Stimulated activated CD4-positive, alpha-beta T cell treated with anti-CD3 and anti-CD28 coated beads, Interleukin-2, amount 100 ng/mL, for 24 hours (primary cell): ENCODE data around the gene RHOD.

ENCODE experiments used
- DNase-seq, 2 donors: peaks; one replicate each; pipeline ENCODE4 v3.0.0-alpha.2; 2020

The RHOD gene

GRCh38 chr11:67056267-67057204, at the start of gene RHOD:
Gene RHOD, plus strand, starts transcription at chr11:67056847. Its CDS starts 56 bp downstream, at chr11:67056903.
- DNase-seq = peak; percentile 42 to 57

- no peak for DNase-seq
These were observed 49.5 kb upstream of the RHOD start for GRCh38 chr11:67007126-67007525.

GRCh38 chr11:67010296-67010905, 46.2 kb upstream of the RHOD start:
- DNase-seq = no peak

GRCh38 chr11:67013511-67014045, 43.1 kb upstream of the RHOD start:
- no peak for DNase-seq

GRCh38 chr11:67014343-67014742, 42.3 kb upstream of the RHOD start:
- no peak for DNase-seq

- DNase-seq = no peak
These were observed 41.6 kb upstream of the RHOD start for GRCh38 chr11:67015048-67015447.

- DNase-seq = no peak
These were observed 40.1 kb upstream of the RHOD start for GRCh38 chr11:67016550-67016949.

GRCh38 chr11:67020949-67021348, 35.7 kb upstream of the RHOD start:
- no peak for DNase-seq

- no peak for DNase-seq
These were observed 34.2 kb upstream of the RHOD start for GRCh38 chr11:67022341-67022933.

- DNase-seq = peak in 1 of 2 donors; percentile 26
These were observed 33.4 kb upstream of the RHOD start, which contains the start of gene SYT12 for GRCh38 chr11:67022961-67023956. Gene SYT12, plus strand, starts transcription at chr11:67023134. Its CDS starts 7,011 bp downstream, at chr11:67030145.

- no peak for DNase-seq
These were observed 32.7 kb upstream of the RHOD start for GRCh38 chr11:67023957-67024353.

- DNase-seq = peak; percentile 41 to 61
These were observed 32.2 kb upstream of the RHOD start for GRCh38 chr11:67024410-67024809.

- DNase-seq = no peak
These were observed 31.7 kb upstream of the RHOD start for GRCh38 chr11:67024966-67025365.

- no peak for DNase-seq
These were observed 30.9 kb upstream of the RHOD start for GRCh38 chr11:67025750-67026149.

GRCh38 chr11:67026941-67027340, 29.7 kb upstream of the RHOD start:
- DNase-seq = no peak

GRCh38 chr11:67027483-67027930, 29.1 kb upstream of the RHOD start:
- no peak for DNase-seq

GRCh38 chr11:67027943-67028542, 28.6 kb upstream of the RHOD start:
- DNase-seq = no peak

GRCh38 chr11:67029146-67029545, 27.5 kb upstream of the RHOD start:
- DNase-seq = no peak

- no peak for DNase-seq
These were observed 25.7 kb upstream of the RHOD start for GRCh38 chr11:67030976-67031375.

- no peak for DNase-seq
These were observed 24.7 kb upstream of the RHOD start for GRCh38 chr11:67031791-67032561.
